Spleen (tissue), 11 donors: ENCODE results near the gene NUP160. TPM values are rescaled to one million over a fixed set of nuclear protein-coding genes. Genes with fewer than 3 reads are reported as not detected.
"Not testable (repeated sequence)": the region's sequence is repeated elsewhere in the genome, so short reads cannot be mapped to it uniquely, and the experiment has no call there.

ENCODE experiments used
- DNase-seq: peaks from one replicate; pipeline ENCODE4 v3.0.0-alpha.2; 2020
- H3K27ac ChIP-seq, 8 donors: fragments of 200-600 bp; sonication (generic) in 7 of 8; 1 replicate in 4 of 8; 2 replicates in 4 of 8; pipeline versions ENCODE4 v1.5.0 to v1.8.0; 2016 to 2021; ENCODE audit warnings: inconsistent platforms in 4 of 8, mild to moderate bottlenecking in 4 of 8, moderate library complexity in 1 of 8
- H3K27me3 ChIP-seq, 7 donors: fragments of 200-600 bp; sonication (generic) in 6 of 7; replicated peaks in 1 of 7; 1 replicate in 4 of 7; 2 replicates in 3 of 7; pipeline versions ENCODE4 v1.5.0 to v1.8.0; 2016 to 2021; ENCODE audit warnings: inconsistent platforms in 3 of 7, mild to moderate bottlenecking in 1 of 7
- H3K36me3 ChIP-seq, 6 donors: fragments of 200-600 bp; sonication (generic) in 5 of 6; 1 replicate in 4 of 6; 2 replicates in 2 of 6; pipeline versions ENCODE4 v1.5.0 to v1.8.0; 2016 to 2021; ENCODE audit warnings: inconsistent platforms in 2 of 6
- H3K4me1 ChIP-seq, 6 donors: fragments of 200-600 bp; sonication (generic) in 5 of 6; 1 replicate in 3 of 6; 2 replicates in 3 of 6; pipeline versions ENCODE4 v1.5.0 to v1.8.0; 2016 to 2021; ENCODE audit warnings: inconsistent platforms in 3 of 6
- H3K4me3 ChIP-seq, 8 donors: fragments of 200-600 bp; sonication (generic) in 7 of 8; 1 replicate in 4 of 8; 2 replicates in 4 of 8; pipeline versions ENCODE4 v1.5.0 to v1.8.0; 2016 to 2021; ENCODE audit warnings: inconsistent platforms in 4 of 8, mild to moderate bottlenecking in 4 of 8, moderate library complexity in 2 of 8
- H3K9me3 ChIP-seq, 8 donors: fragments of 200-600 bp; sonication (generic) in 7 of 8; 1 replicate in 4 of 8; 2 replicates in 4 of 8; pipeline versions ENCODE4 v1.5.0 to v1.8.0; 2016 to 2021; ENCODE audit warnings: inconsistent platforms in 4 of 8
- CTCF ChIP-seq, 11 experiments: fragments of 200-600 bp in 7 of 11; fragments of 450-650 bp in 4 of 11; sonication (generic) in 4 of 11; IDR thresholded peaks in 8 of 11; conservative IDR thresholded peaks in 3 of 11; 1 replicate in 7 of 11; 2 replicates in 4 of 11; pipeline versions ENCODE4 v1.4.0 to v1.8.0; 2016 to 2021; ENCODE audit warnings: antibody characterized with exemption in 11 of 11, inconsistent platforms in 4 of 11, mild to moderate bottlenecking in 1 of 11
- POLR2A ChIP-seq, 3 donors: fragments of 450-650 bp; IDR thresholded peaks; one replicate each; pipeline ENCODE4 v1.5.1; 2017; ENCODE audit warnings: antibody characterized with exemption in 3 of 3, mild to moderate bottlenecking in 1 of 3
- POLR2AphosphoS5 ChIP-seq, 3 donors: sonication (generic); formaldehyde crosslinking; IDR thresholded peaks; one replicate each; pipeline ENCODE4 v1.5.1; 2017; ENCODE audit warnings: antibody characterized with exemption in 3 of 3
- WGBS, 5 donors: extraction: QIAGEN DNeasy Blood & Tissue Kit in 3 of 5; methylation state at CpG; one replicate each; pipeline versions ENCODE4 v1.1.5 to v1.1.7; 2013 to 2018; 5-methylcytosine and 5-hydroxymethylcytosine counted together
- intact Hi-C: fragments of 100-400 bp; cut with DNase I; formaldehyde crosslinking; loops from one replicate; pipeline ENCODE4 v1.15.0; 2023; ENCODE audit warnings: low total_unique reads
- polyA plus RNA-seq, 3 donors: library from polyadenylated mRNA; stranded (reverse); fragments of 200-250 nt; gene quantifications; one replicate each; pipeline ENCODE4 v1.2.1, GENCODE V29; 2013
- total RNA-seq, 7 donors: library from RNA; depleted of rRNA in 3 of 7; stranded (reverse); fragments of >200 nt in 3 of 7; fragmentation: NEBNext Ultra II Directional in 4 of 7; extraction: Animal tissue kit (Norgen Biotek cat#: 25700) in 4 of 7; gene quantifications; one replicate each; pipeline versions ENCODE4 v1.1.0 to v1.2.1, GENCODE V29; 2016 to 2021
- donor health status: healthy with polysubstance abuse.
- donor health status: DM: no; HTN: no; CAD: no; lungs with moderate emphysema.
- donor health status: DM: no; HTN: no; CAD: no.
- donor health status: Bipolar disorder and iron deficiency.
- donor health status: healthy.
- donor health status: DM: no; HTN: no; CAD: no.
- donor health status: DM: yes; HTN: yes; CAD: no.

The NUP160 gene
- total and polyA plus RNA-seq, 10 donors, result 16.0 to 54.8 (median 41.2) TPM

GRCh38 chr11:47891886-47892285 is 43.7 kb upstream of the NUP160 start:
- TF ChIP-seq CTCF (IDR thresholded peaks at IDR 0.05 in 8 of 11, conservative IDR thresholded peaks at IDR 0.05 in 3 of 11) (no peak), POLR2A (IDR thresholded peaks at IDR 0.05) (no peak), POLR2AphosphoS5 (IDR thresholded peaks at IDR 0.05) (no peak)
- intact Hi-C loops, result no loop called here
- Histone ChIP-seq H3K9me3 (peaks cover 0 to 7% (median 0%) of the 10 kb centered on the region in 8 donors), H3K27me3 (no peaks in the 10 kb centered on the region), H3K4me3 (no peak overlapping the region), H3K4me1 (peaks cover 5 to 19% (median 15%) of the 10 kb centered on the region in 6 donors), H3K36me3 (no peaks in the 10 kb centered on the region), H3K27ac (no peak overlapping the region)
- DNase-seq, result no peak
- 88 to 96% (median 93%) methylated on average over 3 of the region's 3 CpGs for WGBS, 5 donors

DNA sequence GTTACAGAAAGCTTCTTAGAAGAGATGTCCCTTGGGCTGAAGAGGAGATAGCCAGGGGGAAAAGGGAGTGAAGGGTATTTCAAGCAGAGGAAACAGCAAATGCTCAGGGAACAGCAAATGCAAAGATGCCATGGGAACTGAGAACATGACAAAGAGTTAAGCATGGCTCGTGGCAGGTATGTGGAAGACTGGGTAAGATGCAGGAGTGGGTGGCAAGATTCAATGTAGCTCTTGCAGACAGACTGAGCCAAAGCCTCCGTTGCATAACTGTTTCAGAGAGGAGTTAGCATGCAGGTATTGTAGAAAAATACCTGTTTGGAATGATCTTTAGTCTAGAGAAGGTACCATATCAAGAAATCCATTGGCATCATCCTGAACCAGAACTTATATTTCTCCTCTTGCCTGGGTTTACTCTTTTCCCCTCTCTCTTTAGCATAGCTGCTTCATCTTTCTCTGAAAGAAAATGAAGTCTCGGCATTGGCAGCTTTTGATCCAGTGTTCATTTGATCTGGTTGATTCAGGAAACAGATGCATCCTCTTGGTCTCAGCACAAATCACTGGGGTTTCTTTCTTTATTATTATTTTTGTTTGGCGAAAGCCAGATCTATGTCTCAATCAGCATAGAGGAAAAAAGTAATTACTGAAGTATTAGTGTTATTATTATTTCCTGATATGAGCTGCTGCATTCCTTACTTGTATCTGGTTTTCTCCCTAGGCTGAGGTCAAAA is 41.7 kb upstream of the NUP160 start:
- WGBS, 5 donors, result 31 to 35% (median 32%) methylated on average over 4 of the region's 4 CpGs

GRCh38 chr11:47887910-47888569 is 39.9 kb upstream of the NUP160 start:
- intact Hi-C loops, result no loop called here
- Histone ChIP-seq H3K27me3 (no peaks in the 10 kb centered on the region), H3K27ac (no peak overlapping the region), H3K9me3 (no peaks in the 10 kb centered on the region), H3K4me1 (peaks cover 5 to 39% (median 23%) of the 10 kb centered on the region in 6 donors), H3K4me3 (no peak overlapping the region), H3K36me3 (no peaks in the 10 kb centered on the region)
- DNase-seq, result no peak
- WGBS, 5 donors, result 81 to 96% (median 90%) methylated on average over 5 of the region's 5 CpGs
- TF ChIP-seq POLR2AphosphoS5 (IDR thresholded peaks at IDR 0.05) (no peak), POLR2A (IDR thresholded peaks at IDR 0.05) (no peak), CTCF (IDR thresholded peaks at IDR 0.05 in 8 of 11, conservative IDR thresholded peaks at IDR 0.05 in 3 of 11) (no peak)

More for the DNA sequence above, 41.7 kb upstream of the NUP160 start:
- peak overlapping the region in 4 of 8 donors; percentile 5 to 53 (median 12) for H3K27ac ChIP-seq
- no peaks in the 10 kb centered on the region for H3K27me3 ChIP-seq
- H3K4me1 ChIP-seq, result peaks cover 5 to 38% (median 23%) of the 10 kb centered on the region in 6 donors
- intact Hi-C loops, result no loop called here
- H3K9me3 ChIP-seq, result no peaks in the 10 kb centered on the region
- TF ChIP-seq POLR2A (IDR thresholded peaks at IDR 0.05), result no peak
- no peaks in the 10 kb centered on the region for H3K36me3 ChIP-seq
- H3K4me3 ChIP-seq, result no peak overlapping the region
- no peak for DNase-seq

- intact Hi-C loops, result no loop called here
- peak; percentile 12 for DNase-seq
- Histone ChIP-seq H3K27me3 (no peaks in the 10 kb centered on the region), H3K36me3 (no peaks in the 10 kb centered on the region), H3K27ac (peak overlapping the region in 7 of 8 donors; percentile 24 to 76 (median 63)), H3K4me1 (peaks cover 5 to 43% (median 26%) of the 10 kb centered on the region in 6 donors), H3K4me3 (no peak overlapping the region), H3K9me3 (no peaks in the 10 kb centered on the region)
- 40 to 50% (median 41%) methylated on average over 6 of the region's 6 CpGs for WGBS, 5 donors
- TF ChIP-seq POLR2AphosphoS5 (IDR thresholded peaks at IDR 0.05) (no peak), POLR2A (IDR thresholded peaks at IDR 0.05) (no peak), CTCF (IDR thresholded peaks at IDR 0.05 in 8 of 11, conservative IDR thresholded peaks at IDR 0.05 in 3 of 11) (no peak)
These were observed 37.9 kb upstream of the NUP160 start for GRCh38 chr11:47886096-47886495.

- H3K9me3 ChIP-seq, H3K27ac ChIP-seq, H3K4me3 ChIP-seq, H3K36me3 ChIP-seq, H3K27me3 ChIP-seq, intact Hi-C loops: not testable (repeated sequence)
- 90 to 97% (median 92%) methylated on average over 13 of the region's 13 CpGs for WGBS, 5 donors
- DNase-seq, result peak; percentile 0
- H3K4me1 ChIP-seq, result peaks cover 0 to 46% (median 24%) of the 10 kb centered on the region in 6 donors
These were observed 34.3 kb upstream of the NUP160 start for GRCh38 chr11:47882437-47882836.
